Ovary (tissue), 3 donors: ENCODE results near the gene LSP1.

Experiments used
- EP300 ChIP-seq: sonication (generic); formaldehyde crosslinking; IDR thresholded peaks from one replicate; pipeline ENCODE4 v1.6.1; 2017; ENCODE audit warnings: antibody characterized with exemption
- POLR2A ChIP-seq: fragments of 450-650 bp; IDR thresholded peaks from one replicate; pipeline ENCODE4 v1.6.1; 2017; ENCODE audit warnings: antibody characterized with exemption, mild to moderate bottlenecking, moderate library complexity
- TF ChIP-seq, protein P1 (sequence below), 3 donors: fragments of 450-650 bp in 2 of 3; fragments of 200-600 bp in 1 of 3; IDR thresholded peaks; one replicate each; pipeline versions ENCODE4 v1.5.1 to v1.8.0; 2016 to 2022; ENCODE audit warnings: antibody characterized with exemption in 3 of 3, mild to moderate bottlenecking in 1 of 3
- donor health status: DM: no; HTN: no; CAD: no.

DNA sequence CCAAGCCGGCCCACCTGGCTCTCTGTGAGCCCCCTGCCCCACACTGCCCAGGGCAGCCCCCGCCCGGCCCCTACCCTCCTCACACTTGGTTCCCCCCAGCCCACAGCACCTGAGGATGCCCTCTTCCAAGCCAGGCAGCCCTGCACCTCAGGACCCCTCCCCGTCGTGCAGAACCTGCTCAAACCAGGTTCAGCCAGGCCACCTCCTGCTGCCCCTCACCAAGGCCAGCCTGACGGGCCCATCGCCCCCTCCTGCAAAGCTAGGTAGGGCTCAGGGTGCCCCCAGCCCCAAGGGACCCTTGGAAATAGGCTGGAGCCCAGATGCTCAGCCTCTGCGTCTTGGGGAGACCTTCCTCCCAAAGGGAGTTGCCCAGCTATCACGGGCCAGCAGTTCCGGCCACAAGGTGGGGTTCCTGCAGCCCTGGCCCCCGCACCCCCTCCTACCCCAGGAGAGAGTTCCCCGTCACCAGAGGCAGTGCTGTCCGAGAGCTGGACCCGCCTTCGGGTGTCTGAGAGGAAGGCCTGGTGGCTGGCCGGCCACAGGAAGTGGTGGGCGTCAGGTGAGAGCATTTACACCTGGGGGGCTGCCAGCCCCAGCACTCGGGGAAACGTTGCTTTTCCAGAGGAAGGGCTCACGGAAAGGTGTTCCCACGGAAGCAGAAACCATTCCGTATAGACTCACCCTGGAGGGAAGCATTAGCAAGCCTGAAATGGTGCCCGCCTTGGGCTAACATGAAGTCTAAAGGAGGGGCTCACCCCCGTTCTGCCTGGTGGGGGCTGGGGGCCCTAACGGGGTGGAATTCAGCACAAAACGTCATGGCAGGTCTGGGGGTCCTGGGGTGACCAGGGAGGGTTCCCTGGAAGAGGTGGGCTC is 21.3 kb upstream of the LSP1 start:
- no peak for TF ChIP-seq POLR2A
- TF ChIP-seq, protein P1, sequence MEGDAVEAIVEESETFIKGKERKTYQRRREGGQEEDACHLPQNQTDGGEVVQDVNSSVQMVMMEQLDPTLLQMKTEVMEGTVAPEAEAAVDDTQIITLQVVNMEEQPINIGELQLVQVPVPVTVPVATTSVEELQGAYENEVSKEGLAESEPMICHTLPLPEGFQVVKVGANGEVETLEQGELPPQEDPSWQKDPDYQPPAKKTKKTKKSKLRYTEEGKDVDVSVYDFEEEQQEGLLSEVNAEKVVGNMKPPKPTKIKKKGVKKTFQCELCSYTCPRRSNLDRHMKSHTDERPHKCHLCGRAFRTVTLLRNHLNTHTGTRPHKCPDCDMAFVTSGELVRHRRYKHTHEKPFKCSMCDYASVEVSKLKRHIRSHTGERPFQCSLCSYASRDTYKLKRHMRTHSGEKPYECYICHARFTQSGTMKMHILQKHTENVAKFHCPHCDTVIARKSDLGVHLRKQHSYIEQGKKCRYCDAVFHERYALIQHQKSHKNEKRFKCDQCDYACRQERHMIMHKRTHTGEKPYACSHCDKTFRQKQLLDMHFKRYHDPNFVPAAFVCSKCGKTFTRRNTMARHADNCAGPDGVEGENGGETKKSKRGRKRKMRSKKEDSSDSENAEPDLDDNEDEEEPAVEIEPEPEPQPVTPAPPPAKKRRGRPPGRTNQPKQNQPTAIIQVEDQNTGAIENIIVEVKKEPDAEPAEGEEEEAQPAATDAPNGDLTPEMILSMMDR (IDR thresholded peaks at IDR 0.05) = no peak
- no peak for TF ChIP-seq EP300
